Measurements from ENCODE around the gene ASIP. TPM values are rescaled to one million over a fixed set of nuclear protein-coding genes. Genes with fewer than 3 reads are reported as not detected.
"Not testable (repeated sequence)": the region's sequence is repeated elsewhere in the genome, so short reads cannot be mapped to it uniquely, and the experiment has no call there.

The ASIP gene, protein sequence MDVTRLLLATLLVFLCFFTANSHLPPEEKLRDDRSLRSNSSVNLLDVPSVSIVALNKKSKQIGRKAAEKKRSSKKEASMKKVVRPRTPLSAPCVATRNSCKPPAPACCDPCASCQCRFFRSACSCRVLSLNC
- total RNA-seq, result not detected

DNA sequence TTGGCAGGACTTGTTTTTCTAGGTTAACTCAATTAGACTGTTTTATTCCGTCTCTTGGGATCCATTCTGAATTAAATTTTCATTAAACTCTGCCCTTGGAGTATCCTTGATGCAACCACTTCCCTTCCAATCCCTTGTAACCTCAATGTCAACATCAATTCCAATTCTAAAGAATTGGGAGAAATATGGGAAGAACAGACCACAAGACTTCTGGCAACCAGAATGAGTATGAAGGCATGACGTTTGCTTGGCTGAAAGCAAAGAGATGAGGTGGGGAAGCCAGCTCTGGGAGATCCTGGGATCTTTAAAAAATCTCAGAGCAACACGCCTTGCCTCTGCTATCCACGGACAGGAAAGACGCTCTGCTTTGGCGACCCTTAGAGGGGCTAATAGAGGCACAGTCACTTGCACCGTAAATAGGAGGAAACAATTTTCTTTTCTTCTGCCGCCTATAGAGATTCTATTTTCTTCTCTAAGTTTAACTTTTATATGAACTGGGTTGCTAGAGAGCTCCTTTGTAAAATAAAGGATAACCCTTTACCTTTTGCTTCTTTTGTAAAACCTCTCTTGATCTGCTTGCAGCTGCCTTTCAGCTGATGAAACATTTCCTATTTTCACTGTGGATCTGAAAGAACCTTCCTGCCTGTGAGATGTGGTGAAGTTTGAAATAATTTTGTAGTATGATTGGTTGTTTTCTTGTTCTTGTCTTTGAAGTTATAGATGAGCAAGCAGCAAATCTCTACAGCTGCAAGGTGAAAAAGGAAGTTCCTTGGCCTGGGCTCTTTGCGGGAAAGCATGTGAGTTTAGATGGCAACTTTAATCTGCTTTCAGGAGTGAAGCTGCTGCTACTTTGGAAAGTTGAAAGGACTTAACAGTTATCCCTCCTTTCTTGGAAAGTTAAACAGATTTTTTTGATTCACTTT lies at the start of gene ASIP:
Gene ASIP (plus strand): TSS at position 731 of the 923 bp plus-strand sequence. CDS start 18,952 bp downstream, outside the sequence.
- DNase-seq (ENCODE audit: low read depth in 2 of 3, low spot score in 2 of 3), result peak in 1 of 3 donors; percentile 33

DNA sequence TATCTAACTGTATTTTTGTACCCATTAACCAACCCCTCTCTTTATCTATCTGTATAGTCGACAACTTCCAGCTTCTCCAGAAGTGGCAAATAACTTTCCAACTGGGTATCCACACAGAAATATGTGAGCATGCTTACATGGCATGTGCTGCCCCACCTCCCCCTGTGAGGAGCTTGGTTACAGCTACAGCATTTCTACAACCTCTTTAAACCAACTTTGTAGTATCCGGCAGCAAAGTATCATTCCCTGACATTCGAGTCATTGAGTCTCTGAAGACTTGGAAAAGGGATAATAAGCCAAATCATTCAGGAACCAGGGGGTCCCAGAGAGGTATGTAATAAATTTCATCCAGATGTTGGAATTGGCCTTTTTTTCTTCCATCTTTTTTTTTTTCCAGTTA lies 48.2 kb upstream of the ASIP start:
- no peak for DNase-seq (ENCODE audit: low read depth in 2 of 3, low spot score in 2 of 3)

DNA sequence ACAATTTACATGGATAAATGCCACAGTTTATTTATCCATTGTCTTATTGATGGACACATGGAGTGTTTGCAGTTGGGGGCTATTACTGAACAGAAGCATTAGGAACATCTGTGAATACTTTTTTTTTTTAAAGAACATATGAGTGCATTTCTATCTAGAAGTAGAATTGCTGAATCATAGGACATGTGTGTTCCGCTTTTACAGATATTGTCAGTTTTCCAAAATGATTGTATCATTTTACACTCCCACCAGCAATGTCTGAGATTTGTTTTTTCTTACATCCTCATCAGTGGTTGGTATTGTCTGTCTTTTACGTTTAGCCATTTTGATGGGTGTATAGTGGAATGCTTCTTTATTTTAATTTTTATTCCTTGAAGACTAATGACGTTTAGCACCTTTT lies 42.0 kb upstream of the ASIP start:
- DNase-seq (ENCODE audit: low read depth in 2 of 3, low spot score in 2 of 3), result peak in 2 of 3 donors; percentile 11 to 43

DNA sequence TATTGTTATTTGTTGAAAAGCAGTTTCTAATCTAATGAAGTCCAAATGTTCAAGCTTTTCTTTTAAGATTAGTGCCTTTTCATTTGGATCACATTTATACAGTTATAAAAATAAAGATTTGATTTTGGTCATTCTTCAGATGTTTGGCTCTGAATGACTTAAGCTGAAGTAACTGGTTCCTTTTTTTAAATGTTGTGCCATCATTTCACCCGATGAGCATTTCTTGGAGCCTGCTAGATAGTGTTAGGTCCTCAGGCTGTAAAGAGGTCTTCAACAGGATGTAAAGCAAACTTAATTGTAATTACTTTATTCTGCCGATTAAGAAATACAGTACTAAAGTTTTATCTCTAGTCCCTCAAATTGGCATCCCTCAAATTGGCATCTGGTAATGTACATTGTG lies 41.2 kb upstream of the ASIP start:
- no peak for DNase-seq (ENCODE audit: low read depth in 2 of 3, low spot score in 2 of 3)

DNA sequence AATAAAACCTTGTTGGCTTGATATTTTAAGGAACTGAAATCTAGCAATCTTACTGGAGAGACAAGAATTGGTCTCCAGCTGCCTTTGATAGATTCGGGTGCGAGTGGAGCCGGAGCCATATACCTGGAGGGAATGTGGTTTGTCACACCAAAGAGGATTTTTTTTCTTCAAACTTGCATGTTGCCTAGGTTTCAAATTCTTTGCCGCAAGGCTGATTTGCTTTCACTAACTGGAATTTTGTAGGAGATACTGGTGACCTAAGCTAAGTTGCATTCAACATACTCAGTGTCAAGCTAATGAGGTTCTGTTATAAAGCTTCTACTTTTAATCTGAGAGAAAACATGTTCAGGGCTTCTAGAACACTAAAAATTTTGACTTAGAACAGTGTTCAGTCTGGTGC lies 39.7 kb upstream of the ASIP start:
- DNase-seq (ENCODE audit: low read depth in 2 of 3, low spot score in 2 of 3), result no peak

DNA sequence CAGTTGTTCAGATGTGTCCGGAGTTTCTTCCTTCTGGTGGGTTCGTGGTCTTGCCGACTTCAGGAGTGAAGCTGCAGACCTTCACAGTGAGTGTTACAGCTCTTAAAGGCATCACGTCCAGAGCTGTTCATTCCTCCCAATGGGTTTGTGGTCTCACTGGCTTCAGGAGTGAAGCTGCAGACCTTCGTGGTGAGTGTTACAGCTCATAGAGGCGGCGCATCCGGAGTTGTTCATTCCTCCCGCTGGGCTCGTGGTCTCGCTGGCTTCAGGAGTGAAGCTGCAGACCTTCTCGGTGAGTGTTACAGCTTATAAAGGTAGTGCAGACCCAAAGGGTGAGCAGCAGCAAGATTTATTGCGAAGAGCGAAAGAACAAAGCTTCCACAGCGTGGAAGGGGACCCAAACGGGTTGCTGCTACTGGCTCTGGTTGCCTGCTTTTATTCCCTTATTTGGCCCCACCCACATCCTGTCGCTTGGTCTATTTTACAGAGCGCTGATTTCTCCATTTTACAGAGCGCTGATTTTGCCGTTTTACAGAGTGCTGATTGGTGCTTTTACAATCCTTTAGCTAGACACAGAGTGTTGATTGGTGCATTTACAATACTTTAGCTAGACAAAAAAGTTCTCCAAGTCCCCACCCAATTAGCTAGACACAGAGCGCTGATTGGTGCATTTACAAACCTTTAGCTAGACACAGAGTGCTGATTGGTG lies 35.9 kb upstream of the ASIP start:
- DNase-seq (ENCODE audit: low read depth in 2 of 3, low spot score in 2 of 3), result not testable (repeated sequence)

DNA sequence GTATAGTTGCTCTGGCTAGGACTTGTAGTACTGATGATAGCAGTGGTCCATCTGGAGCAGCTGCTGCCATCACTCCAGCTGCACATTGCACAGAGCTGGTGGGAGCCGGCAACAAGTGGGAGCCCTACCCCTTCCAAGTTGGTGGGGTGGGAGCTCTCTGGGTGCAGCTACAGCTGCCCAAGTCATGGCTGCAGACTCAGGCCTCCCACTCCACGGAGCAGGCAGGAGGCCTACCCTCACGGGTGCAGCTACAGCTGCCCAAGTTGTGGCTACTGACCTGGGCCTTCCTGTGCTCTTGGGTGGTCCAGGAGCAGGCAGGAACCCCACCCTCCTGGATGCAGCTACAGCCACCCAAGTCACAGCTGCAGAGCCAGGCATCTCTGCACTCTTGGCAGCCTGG lies 32.1 kb upstream of the ASIP start:
- no peak for DNase-seq (ENCODE audit: low read depth in 2 of 3, low spot score in 2 of 3)

DNA sequence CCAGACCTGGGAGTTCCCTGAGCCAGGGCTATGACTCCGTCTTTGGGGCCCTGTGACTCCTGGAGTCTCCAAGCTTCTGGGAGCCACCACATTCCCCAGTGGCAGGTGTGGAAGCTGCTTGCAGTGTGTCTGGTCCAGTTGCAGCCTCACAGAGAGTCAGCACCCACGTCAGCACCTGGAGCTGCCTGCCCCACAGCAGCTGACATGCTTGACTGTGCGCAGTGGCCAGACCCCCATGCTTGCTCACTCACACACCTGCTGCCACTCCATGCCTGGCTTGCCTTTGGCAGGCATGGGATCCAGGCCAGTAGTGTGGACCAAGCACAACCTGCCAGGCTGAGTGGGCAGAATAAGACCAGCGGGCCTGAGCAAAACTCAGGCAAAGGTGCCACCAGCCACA lies 31.0 kb upstream of the ASIP start:
- no peak for DNase-seq (ENCODE audit: low read depth in 2 of 3, low spot score in 2 of 3)

DNA sequence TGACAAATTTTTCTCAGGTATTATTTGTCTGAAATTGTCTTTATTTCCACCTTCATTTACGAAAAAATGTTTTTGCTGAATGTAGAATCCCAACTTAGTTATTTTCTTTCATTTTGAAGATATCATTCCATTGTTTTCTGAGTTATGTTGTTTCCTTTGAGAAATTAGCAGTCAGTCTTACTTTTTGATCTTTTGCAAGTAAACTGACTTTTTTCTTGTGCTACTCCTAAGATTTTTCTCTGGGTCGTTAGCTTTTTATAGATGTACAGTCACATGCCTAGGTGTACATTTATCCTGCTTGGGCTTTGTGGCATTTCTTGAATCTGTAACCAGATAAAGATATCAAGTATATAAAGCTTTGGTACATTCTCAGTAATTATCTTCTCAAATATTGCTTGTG lies 29.6 kb upstream of the ASIP start:
- no peak for DNase-seq (ENCODE audit: low read depth in 2 of 3, low spot score in 2 of 3)

DNA sequence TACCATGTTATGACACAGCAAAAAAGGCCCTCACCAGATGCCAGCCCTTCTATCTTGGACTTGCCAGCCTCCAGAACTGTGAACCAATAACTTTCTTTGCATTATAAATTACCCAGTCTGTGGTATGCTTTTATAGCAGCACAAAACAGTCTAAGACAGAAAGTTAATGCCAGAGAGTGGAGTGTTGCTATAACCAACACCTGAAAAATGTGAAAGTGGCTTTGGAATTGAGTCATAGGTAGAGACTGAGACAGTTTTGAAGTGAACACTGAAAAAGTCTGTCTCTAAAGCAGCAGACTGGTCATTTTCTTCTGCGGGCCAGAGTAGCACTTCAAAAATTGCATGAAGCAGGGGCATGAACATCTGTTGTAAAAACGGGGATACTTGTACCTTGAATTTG lies 28.0 kb upstream of the ASIP start:
- DNase-seq (ENCODE audit: low read depth in 2 of 3, low spot score in 2 of 3), result no peak

DNA sequence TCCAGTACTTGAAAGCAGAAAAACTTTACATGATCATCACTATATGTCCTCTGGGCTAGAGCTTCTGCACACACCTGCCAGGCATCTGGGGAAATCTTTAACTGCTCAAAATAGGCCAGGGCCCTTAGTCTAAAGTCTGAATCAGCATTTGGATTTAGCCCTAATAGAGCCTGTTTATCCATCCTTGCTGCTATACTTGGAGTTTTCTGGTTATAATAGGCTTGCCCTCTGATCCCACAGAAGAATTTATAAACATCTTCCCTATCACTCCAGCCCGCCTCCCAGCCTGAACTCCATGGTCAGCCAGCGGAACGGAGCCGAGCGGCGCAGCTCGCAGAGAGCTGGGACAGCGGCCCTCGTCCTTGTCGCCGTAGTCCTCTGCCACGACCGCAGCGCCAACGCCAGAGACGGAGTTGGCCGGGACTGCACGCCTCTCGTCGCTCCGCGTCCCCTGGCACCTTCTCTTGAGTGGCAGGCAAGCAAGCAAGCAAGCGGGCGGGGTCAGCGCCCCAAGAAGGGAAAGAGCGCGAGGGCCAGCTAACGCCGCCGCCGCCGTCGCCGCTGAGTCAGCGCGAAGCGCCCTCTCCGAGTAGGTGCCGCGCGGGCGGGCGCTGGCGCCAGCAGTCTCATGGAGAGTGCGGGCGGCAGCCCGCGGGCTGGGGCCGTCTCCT lies 25.4 kb upstream of the ASIP start:
- DNase-seq (ENCODE audit: low read depth in 2 of 3, low spot score in 2 of 3), result peak in 2 of 3 donors; percentile 80 to 88

DNA sequence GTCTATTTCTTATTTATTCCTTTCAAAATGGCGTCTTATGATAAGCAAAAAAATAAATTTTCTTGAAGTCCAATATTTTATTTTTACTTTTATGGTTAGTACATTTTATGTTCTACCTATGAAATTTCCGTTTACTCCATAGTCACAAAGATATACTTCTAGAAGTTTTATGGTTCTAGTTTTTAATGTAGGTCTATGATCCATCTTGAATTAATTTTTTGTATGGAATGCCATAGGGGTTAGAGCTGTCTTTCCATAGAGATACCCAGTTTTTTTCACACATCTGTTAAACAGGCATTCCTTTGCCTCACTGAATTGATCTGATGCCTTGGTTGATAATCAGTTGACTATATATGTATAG lies 24.9 kb upstream of the ASIP start:
- DNase-seq (ENCODE audit: low read depth in 2 of 3, low spot score in 2 of 3), result no peak

DNA sequence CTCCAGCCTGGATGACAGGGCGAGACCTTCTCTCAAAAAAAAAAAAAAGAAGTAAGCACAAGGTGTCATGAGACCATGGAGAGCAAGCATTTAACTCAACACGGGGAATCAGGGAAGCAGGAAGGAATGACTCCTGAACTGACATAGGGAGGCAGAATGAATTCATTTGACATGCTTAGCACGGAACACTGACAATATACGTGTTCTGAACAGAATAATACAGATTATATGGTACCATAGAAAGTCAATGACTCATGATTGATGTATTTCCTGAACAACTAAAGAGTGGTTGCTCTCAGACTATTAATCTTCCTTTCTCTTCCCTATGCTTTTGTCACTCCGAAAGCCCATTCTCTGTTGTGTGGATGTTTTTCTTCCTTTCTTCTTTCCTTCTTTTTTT lies 20.7 kb upstream of the ASIP start:
- no peak for DNase-seq (ENCODE audit: low read depth in 2 of 3, low spot score in 2 of 3)

DNA sequence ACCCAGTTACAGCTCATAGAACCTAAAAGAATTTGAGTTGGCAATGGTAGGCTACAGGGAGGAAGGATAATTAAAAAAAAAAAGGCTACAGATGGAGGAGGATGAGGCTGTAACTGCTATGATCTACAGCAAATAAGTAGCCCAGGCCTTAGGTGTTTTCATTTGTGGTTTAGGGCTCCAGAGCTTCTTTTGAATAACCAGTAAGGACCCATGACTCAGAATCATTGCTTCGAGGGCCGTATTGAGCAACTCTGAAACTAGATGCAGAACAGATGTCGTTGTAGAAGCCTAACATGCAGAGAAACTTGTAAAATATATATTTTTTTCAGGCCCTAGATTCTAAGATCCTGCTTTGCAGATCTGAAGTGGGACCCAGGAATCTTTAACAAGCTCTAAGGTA lies 19.0 kb upstream of the ASIP start:
- no peak for DNase-seq (ENCODE audit: low read depth in 2 of 3, low spot score in 2 of 3)

DNA sequence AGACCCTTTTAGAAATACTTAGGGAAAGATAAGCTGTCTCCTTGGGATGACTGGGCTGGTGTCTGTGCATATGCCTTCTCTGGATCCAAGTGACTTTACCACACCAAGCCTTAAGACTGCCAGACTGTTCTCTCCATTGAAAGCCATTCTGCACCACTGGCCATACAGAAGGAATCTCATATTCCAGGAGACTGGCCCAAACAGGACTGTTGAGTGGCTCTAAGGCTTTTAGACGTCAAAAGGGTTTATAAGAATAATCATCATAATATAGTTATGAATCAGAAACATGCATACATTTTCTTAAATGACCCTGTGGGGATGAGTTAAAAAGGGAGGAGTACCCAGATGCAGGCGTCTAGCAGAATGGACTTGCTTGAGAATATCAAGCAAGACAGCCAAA lies 17.0 kb upstream of the ASIP start:
- not testable (repeated sequence) for DNase-seq (ENCODE audit: low read depth in 2 of 3, low spot score in 2 of 3)

DNA sequence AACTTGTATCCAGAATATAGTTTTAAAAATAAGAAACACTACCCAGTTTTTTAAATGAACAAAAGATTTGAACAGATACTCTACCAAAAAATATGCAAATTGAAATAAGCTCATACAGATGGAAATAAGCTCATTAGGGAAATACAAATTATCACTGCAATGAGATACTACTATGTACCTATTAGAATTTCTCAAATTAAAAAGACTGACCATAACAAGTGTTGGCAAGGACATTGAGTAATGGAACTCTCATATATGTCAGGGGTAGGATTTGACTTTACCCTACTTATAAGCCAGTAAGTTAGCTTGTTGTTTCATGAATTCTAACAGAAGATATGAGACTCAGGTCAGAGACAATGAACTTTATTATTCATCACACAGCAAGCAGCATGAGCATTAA lies 9.6 kb upstream of the ASIP start:
- no peak for DNase-seq (ENCODE audit: low read depth in 2 of 3, low spot score in 2 of 3)

DNA sequence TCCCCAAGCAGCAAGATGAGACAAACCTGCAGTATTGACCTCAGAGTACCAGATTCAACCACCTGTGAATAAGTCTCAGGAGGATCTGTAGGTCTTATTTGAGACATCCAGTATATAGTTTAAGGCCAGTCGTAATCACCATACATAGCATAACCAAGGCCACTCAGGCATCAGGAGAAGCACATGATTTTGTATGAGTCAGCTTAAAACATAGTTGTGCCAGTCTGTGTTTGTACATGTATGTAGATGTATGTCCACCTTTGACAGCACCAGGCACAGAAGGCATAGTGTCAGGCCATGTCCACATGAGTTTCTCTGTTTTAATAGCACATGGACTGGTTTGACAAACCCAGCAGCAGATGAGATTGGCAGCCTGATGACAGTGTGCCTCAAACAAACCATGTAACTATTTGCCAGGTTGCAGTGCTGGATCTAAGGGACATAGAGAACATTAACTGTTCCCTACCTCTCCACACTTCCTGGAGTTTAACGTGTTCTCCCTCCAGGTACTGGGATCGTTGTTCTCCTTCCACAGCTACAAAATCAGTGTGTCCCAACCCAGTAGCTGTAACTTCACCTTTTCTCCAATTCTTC lies 8.6 kb upstream of the ASIP start:
- DNase-seq (ENCODE audit: low read depth in 2 of 3, low spot score in 2 of 3), result no peak

DNA sequence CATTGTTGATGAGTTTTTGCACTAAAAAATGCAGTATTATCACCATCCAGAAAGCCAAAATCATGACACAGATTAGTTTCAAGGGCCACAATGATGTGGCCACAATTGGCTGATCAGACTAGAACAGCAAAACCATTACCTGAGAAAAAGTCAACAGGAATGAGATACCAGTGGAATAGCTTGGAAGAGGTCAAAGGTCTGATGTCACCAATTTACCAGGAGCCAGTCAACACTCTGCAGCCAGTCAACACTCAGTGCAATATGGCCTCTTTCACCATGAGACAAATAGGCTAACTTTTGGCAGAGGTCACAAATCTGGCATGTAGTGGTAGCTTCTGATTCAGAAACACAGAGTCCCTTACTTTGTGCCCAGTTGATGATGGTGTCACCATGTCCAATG lies 7.5 kb upstream of the ASIP start:
- DNase-seq (ENCODE audit: low read depth in 2 of 3, low spot score in 2 of 3), result no peak

DNA sequence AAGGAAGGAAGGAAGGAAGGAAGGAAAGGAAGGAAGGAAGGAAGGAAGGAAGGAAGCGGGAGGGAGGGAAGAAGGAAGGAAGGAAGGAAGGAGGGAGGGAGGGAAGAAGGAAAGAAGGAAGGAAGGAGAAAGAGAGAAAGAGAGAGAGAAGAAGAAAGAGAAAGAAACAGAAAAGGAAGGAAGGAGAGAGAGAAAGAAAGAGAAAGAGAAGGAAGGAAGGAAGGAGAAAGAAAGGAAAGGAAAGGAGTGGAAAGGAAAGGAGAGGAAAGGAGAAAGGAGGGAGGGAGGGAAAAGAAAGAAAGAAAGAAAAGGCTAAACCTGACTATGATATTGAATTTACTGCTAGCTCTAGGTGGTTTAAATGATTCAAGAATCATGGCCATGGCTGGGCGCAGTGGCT lies 5.3 kb upstream of the ASIP start:
- DNase-seq (ENCODE audit: low read depth in 2 of 3, low spot score in 2 of 3), result no peak

DNA sequence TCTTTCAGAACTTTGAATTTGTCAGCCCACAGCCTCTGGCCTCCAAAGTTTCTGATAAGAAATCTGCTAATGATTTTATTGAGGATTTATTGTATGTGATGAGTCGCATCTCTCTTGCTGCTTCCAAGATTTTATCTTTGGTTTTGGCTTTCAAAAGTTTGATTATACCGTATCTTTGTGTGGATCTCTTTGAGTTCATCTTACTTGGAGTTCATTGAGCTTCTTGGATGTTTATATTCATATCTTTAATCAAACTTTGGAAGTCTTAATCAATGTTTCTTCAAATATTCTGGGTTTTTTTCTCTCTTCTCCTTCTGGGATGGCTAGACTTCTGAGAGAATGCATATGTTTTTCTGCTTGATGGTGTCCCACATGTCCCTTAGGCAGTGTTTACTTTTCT lies 3.3 kb upstream of the ASIP start:
- DNase-seq (ENCODE audit: low read depth in 2 of 3, low spot score in 2 of 3), result no peak

DNA sequence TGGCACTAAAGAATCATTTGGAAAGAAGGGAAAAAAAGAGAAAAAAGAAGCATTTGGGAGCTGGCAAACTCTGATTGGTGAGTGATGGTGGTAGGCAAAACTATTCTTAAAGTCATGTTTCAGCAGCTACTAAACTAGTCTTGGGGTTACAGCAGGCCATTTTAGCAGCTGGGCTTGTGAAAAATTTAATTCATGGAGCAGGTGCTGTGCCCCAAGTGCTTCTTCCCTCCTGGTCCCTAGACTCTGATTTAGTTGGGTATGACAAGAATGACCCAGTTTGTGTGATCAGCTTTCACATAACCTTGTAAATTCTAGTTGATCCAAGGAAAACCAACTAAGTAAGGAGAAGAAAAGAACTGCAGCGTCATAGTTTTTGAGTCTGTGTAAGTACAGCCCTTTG lies 1.1 kb upstream of the ASIP start:
- no peak for DNase-seq (ENCODE audit: low read depth in 2 of 3, low spot score in 2 of 3)
